MM.1S (cell line): ENCODE measurements around the gene SH3RF3.

ENCODE experiments used
- DNase-seq: peaks from one replicate; pipeline ENCODE4 v3.0.0-alpha.2; 2015
- H2AFZ ChIP-seq: fragments of 300-600 bp; sonication (generic); 2 replicates; pipeline ENCODE4 v1.6.0; 2016; ENCODE audit warnings: antibody characterized with exemption, low read length
- H3F3A ChIP-seq: fragments of 300-600 bp; sonication (generic); 2 replicates; pipeline ENCODE4 v1.6.1; 2016; ENCODE audit warnings: mild to moderate bottlenecking, antibody characterized with exemption, low read length, moderate library complexity, mixed read lengths; ENCODE audit not compliant: insufficient read depth
- H3K27ac ChIP-seq: fragments of 300-600 bp; sonication (generic); 2 replicates; pipeline ENCODE4 v1.5.1; 2016; ENCODE audit warnings: mild to moderate bottlenecking, low read length
- H3K27me3 ChIP-seq: fragments of 300-600 bp; sonication (generic); replicated peaks from 2 replicates; pipeline ENCODE4 v1.6.0; 2016; ENCODE audit warnings: low read length; ENCODE audit not compliant: insufficient read depth
- H3K36me3 ChIP-seq: fragments of 300-600 bp; sonication (generic); replicated peaks from 2 replicates; pipeline ENCODE4 v1.6.1; 2016; ENCODE audit warnings: mild to moderate bottlenecking, low read length, mixed read lengths; ENCODE audit not compliant: insufficient read depth
- H3K4me1 ChIP-seq: fragments of 300-600 bp; sonication (generic); 2 replicates; pipeline ENCODE4 v1.6.1; 2016; ENCODE audit warnings: low read length, mixed read lengths
- H3K4me2 ChIP-seq: fragments of 300-600 bp; sonication (generic); 2 replicates; pipeline ENCODE4 v1.6.0; 2016; ENCODE audit warnings: low read depth, low read length
- H3K4me3 ChIP-seq: fragments of 300-600 bp; sonication (generic); 2 replicates; pipeline ENCODE4 v1.5.1; 2016; ENCODE audit warnings: low read length, mixed read lengths
- H3K79me2 ChIP-seq: fragments of 300-600 bp; sonication (generic); 2 replicates; pipeline ENCODE4 v1.6.1; 2016; ENCODE audit warnings: mixed run types, low read length, mixed read lengths
- H3K9ac ChIP-seq: fragments of 300-600 bp; sonication (generic); 2 replicates; pipeline ENCODE4 v1.6.1; 2016; ENCODE audit warnings: low read length, mixed read lengths
- H3K9me2 ChIP-seq: fragments of 300-600 bp; sonication (generic); replicated peaks from 2 replicates; pipeline ENCODE4 v1.6.1; 2016; ENCODE audit warnings: mild to moderate bottlenecking, low read length, mixed read lengths; ENCODE audit not compliant: insufficient read depth
- H3K9me3 ChIP-seq: fragments of 300-600 bp; sonication (generic); replicated peaks from 2 replicates; pipeline ENCODE4 v1.6.1; 2016; ENCODE audit warnings: mild to moderate bottlenecking, low read length, mixed read lengths; ENCODE audit not compliant: insufficient read depth
- H4K20me1 ChIP-seq: fragments of 300-600 bp; sonication (generic); 2 replicates; pipeline ENCODE4 v1.6.1; 2016; ENCODE audit warnings: mild to moderate bottlenecking, low read length, moderate library complexity, mixed read lengths; ENCODE audit not compliant: insufficient read depth
- EZH2 ChIP-seq: fragments of 300-600 bp; sonication (generic); optimal IDR thresholded peaks from 2 replicates; pipeline ENCODE3; 2017; ENCODE audit warnings: low read depth, mild to moderate bottlenecking, antibody characterized with exemption, low read length, mixed read lengths
- EZH2phosphoT487 ChIP-seq: fragments of 300-600 bp; sonication (generic); IDR thresholded peaks from 2 replicates; pipeline ENCODE4 v1.6.1; 2018; ENCODE audit warnings: antibody characterized with exemption, low read length
- TF ChIP-seq, protein P1 (sequence below): fragments of 300-600 bp; sonication (generic); IDR thresholded peaks from 2 replicates; pipeline ENCODE4 v1.5.1; 2016; ENCODE audit warnings: antibody characterized with exemption, low read length, mixed read lengths

SH3RF3 gene

GRCh38 chr2:109523536-109524361 is 394.7 kb downstream of the SH3RF3 start:
- no peaks in the 10 kb centered on the region for H3K27me3 ChIP-seq
- H3K4me3 ChIP-seq = no peak overlapping the region
- no peaks in the 10 kb centered on the region for H3K9me2 ChIP-seq
- no peaks in the 10 kb centered on the region for H3K4me1 ChIP-seq
- no peaks in the 10 kb centered on the region for H3F3A ChIP-seq
- H3K4me2 ChIP-seq = no peak overlapping the region
- no peak overlapping the region for H3K27ac ChIP-seq
- no peaks in the 10 kb centered on the region for H4K20me1 ChIP-seq
- H3K36me3 ChIP-seq = no peaks in the 10 kb centered on the region
- no peaks in the 10 kb centered on the region for H3K9me3 ChIP-seq
- no peak overlapping the region for H3K9ac ChIP-seq
- TF ChIP-seq EZH2 (no peak), EZH2phosphoT487 (no peak)
- TF ChIP-seq, protein P1, sequence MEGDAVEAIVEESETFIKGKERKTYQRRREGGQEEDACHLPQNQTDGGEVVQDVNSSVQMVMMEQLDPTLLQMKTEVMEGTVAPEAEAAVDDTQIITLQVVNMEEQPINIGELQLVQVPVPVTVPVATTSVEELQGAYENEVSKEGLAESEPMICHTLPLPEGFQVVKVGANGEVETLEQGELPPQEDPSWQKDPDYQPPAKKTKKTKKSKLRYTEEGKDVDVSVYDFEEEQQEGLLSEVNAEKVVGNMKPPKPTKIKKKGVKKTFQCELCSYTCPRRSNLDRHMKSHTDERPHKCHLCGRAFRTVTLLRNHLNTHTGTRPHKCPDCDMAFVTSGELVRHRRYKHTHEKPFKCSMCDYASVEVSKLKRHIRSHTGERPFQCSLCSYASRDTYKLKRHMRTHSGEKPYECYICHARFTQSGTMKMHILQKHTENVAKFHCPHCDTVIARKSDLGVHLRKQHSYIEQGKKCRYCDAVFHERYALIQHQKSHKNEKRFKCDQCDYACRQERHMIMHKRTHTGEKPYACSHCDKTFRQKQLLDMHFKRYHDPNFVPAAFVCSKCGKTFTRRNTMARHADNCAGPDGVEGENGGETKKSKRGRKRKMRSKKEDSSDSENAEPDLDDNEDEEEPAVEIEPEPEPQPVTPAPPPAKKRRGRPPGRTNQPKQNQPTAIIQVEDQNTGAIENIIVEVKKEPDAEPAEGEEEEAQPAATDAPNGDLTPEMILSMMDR = no peak
- H2AFZ ChIP-seq = no peak overlapping the region
- H3K79me2 ChIP-seq = no peaks in the 10 kb centered on the region
- no peak for DNase-seq

- H4K20me1 ChIP-seq = no peaks in the 10 kb centered on the region
- no peak overlapping the region for H3K4me2 ChIP-seq
- H3K9me2 ChIP-seq = no peaks in the 10 kb centered on the region
- no peaks in the 10 kb centered on the region for H3K4me1 ChIP-seq
- no peaks in the 10 kb centered on the region for H3K79me2 ChIP-seq
- TF ChIP-seq EZH2 (no peak), EZH2phosphoT487 (no peak)
- no peak overlapping the region for H3K9ac ChIP-seq
- H3F3A ChIP-seq = no peaks in the 10 kb centered on the region
- no peaks in the 10 kb centered on the region for H3K36me3 ChIP-seq
- no peak overlapping the region for H3K27ac ChIP-seq
- no peak for DNase-seq
- H3K27me3 ChIP-seq = no peaks in the 10 kb centered on the region
- H3K4me3 ChIP-seq = no peak overlapping the region
- H2AFZ ChIP-seq = no peak overlapping the region
- H3K9me3 ChIP-seq = no peaks in the 10 kb centered on the region
These were observed 396.8 kb downstream of the SH3RF3 start for GRCh38 chr2:109525836-109526235.

DNA sequence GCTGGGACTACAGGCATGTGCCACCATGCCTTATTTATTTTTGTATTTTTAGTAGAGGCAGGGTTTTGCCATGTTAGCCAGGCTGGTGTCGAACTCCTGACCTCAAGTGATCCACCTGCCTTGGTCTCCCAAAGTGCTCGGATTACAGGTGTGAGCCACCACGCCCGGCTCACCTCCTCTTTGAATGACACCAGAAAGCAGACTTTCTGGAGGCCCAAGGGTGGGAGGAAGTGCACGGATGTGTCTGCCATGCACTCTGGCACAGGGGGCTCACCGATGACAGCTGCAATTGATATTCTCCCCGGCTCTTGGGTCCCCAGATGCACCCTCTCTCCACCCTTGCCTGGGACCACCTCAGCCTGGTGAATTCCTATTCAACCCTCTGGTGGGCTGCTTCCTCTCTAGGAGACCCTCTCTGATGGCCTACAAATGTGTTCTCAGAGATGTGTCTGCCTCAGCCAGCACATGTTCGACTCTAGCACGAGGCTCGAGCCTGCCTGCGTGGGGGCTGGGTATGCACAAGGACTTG is 397.5 kb downstream of the SH3RF3 start:
- Histone ChIP-seq H3K27me3 (no peaks in the 10 kb centered on the region), H3K79me2 (no peaks in the 10 kb centered on the region), H3K36me3 (no peaks in the 10 kb centered on the region), H3K4me2 (no peak overlapping the region), H3K4me3 (no peak overlapping the region), H3K4me1 (no peaks in the 10 kb centered on the region), H3K27ac (no peak overlapping the region), H2AFZ (no peak overlapping the region), H3K9me2 (no peaks in the 10 kb centered on the region), H3K9ac (no peak overlapping the region), H3K9me3 (no peaks in the 10 kb centered on the region), H4K20me1 (no peaks in the 10 kb centered on the region), H3F3A (no peaks in the 10 kb centered on the region)
- DNase-seq = no peak
- TF ChIP-seq, protein P1 = no peak
- TF ChIP-seq EZH2 = no peak
- no peak for TF ChIP-seq EZH2phosphoT487

DNA sequence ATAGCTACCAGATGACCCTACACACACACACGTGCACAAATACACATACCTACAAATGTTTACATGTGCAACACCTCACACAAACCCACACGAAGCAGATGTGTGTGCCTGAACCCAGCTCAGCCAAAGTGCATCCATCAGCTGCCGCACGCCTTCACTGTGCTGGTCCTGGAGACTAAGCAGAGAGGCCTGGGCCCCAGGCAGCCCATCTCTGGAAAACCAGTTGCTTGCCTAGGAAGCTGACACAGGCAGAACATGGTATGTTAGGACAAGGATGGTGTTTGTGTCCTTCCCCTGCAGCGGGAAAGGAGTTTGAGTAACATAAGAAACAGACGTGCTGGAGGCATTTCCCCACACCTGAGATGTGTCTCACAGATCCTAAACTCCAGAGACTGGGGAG is 398.1 kb downstream of the SH3RF3 start:
- no peaks in the 10 kb centered on the region for H3K4me1 ChIP-seq
- no peaks in the 10 kb centered on the region for H3K36me3 ChIP-seq
- no peaks in the 10 kb centered on the region for H3F3A ChIP-seq
- H3K27ac ChIP-seq = no peak overlapping the region
- H3K9me2 ChIP-seq = no peaks in the 10 kb centered on the region
- no peak overlapping the region for H3K4me2 ChIP-seq
- H3K27me3 ChIP-seq = no peaks in the 10 kb centered on the region
- H3K9ac ChIP-seq = no peak overlapping the region
- H3K9me3 ChIP-seq = no peaks in the 10 kb centered on the region
- TF ChIP-seq, protein P1 = no peak
- TF ChIP-seq EZH2 (no peak), EZH2phosphoT487 (no peak)
- no peak overlapping the region for H3K4me3 ChIP-seq
- DNase-seq = no peak
- no peak overlapping the region for H2AFZ ChIP-seq
- H3K79me2 ChIP-seq = no peaks in the 10 kb centered on the region
- H4K20me1 ChIP-seq = no peaks in the 10 kb centered on the region
